Sigmoid colon (tissue), 4 donors: Measurements from ENCODE around the gene KIDINS220.

Source experiments
- POLR2A ChIP-seq, 2 donors: fragments of 450-650 bp; IDR thresholded peaks; one replicate each; pipeline ENCODE4 v1.6.1; 2016; ENCODE audit warnings: antibody characterized with exemption in 2 of 2, mild to moderate bottlenecking in 2 of 2, moderate library complexity in 2 of 2
- POLR2AphosphoS5 ChIP-seq, 4 donors: sonication (generic); formaldehyde crosslinking; IDR thresholded peaks; one replicate each; pipeline ENCODE4 v1.6.1; 2017; ENCODE audit warnings: antibody characterized with exemption in 4 of 4
- TF ChIP-seq, protein P1 (sequence below), 4 experiments: fragments of 450-650 bp in 3 of 4; fragments of 200-600 bp in 1 of 4; IDR thresholded peaks; one replicate each; pipeline ENCODE4 v1.5.1; 2016 to 2019; ENCODE audit warnings: antibody characterized with exemption in 4 of 4, mild to moderate bottlenecking in 3 of 4, moderate library complexity in 2 of 4

DNA sequence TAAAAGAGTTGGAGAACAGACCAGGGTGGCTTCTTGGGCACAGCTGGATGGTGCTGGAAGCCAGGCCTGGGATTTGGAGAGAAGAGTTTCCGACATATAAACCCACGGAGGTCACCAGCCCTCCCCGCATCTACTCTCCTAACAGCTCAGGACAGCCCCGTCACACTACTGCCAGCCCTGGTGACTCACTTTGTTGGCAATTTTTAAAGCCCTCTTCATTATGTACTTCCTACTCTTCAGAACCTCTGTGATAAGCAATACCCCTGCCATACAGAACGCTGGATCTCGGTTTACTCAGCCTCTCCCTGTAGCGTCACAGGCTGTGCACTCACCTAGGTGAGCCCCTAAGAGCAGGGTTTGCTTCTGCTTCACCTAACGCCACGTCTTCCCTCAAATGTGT, 107.5 kb downstream of the KIDINS220 start:
- TF ChIP-seq, protein P1, sequence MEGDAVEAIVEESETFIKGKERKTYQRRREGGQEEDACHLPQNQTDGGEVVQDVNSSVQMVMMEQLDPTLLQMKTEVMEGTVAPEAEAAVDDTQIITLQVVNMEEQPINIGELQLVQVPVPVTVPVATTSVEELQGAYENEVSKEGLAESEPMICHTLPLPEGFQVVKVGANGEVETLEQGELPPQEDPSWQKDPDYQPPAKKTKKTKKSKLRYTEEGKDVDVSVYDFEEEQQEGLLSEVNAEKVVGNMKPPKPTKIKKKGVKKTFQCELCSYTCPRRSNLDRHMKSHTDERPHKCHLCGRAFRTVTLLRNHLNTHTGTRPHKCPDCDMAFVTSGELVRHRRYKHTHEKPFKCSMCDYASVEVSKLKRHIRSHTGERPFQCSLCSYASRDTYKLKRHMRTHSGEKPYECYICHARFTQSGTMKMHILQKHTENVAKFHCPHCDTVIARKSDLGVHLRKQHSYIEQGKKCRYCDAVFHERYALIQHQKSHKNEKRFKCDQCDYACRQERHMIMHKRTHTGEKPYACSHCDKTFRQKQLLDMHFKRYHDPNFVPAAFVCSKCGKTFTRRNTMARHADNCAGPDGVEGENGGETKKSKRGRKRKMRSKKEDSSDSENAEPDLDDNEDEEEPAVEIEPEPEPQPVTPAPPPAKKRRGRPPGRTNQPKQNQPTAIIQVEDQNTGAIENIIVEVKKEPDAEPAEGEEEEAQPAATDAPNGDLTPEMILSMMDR (IDR thresholded peaks at IDR 0.05) = no peak
- TF ChIP-seq POLR2AphosphoS5 (IDR thresholded peaks at IDR 0.05) = no peak
- TF ChIP-seq POLR2A (IDR thresholded peaks at IDR 0.05) = no peak
